WTC11 (cell line): ENCODE results near the gene CIB2. TPM values are rescaled to one million over a fixed set of nuclear protein-coding genes. Genes with fewer than 3 reads are reported as not detected.

ENCODE experiments used
- ATAC-seq: fragments of 200-7000 bp; cut with Tn5 transposase; 2 replicates; pipeline ENCODE4 v1.10.0; 2021; ENCODE audit warnings: mild to moderate bottlenecking, moderate library complexity
- CTCF ChIA-PET: fragments of 300-600 bp; sonication (Branson Sonifier 250); formaldehyde crosslinking; loops from one replicate; lab custom pipeline; 2021; ENCODE audit warnings: antibody characterized with exemption; lab: Charles Lee
- POLR2A ChIA-PET: fragments of 350-600 bp; sonication (Branson Sonifier 250); formaldehyde crosslinking; loops from one replicate; lab custom pipeline; 2021; ENCODE audit warnings: antibody characterized with exemption; lab: Charles Lee
- DNase-seq: peaks from one replicate; pipeline ENCODE4 v3.0.0; 2021; ENCODE audit warnings: low spot score
- H3K27ac Mint-ChIP-seq: 2 replicates; pipeline ENCODE4 v1.8.0; 2021; ENCODE audit warnings: mixed read lengths
- H3K27me3 Mint-ChIP-seq: 2 replicates; pipeline ENCODE4 v1.8.0; 2021; ENCODE audit warnings: low read depth, mild to moderate bottlenecking, moderate library complexity, mixed read lengths
- H3K36me3 Mint-ChIP-seq: 2 replicates; pipeline ENCODE4 v1.8.0; 2021; ENCODE audit warnings: mixed read lengths
- H3K4me1 Mint-ChIP-seq: 2 replicates; pipeline ENCODE4 v1.8.0; 2022; ENCODE audit warnings: mixed read lengths
- H3K4me3 Mint-ChIP-seq: 2 replicates; pipeline ENCODE4 v1.8.0; 2021; ENCODE audit warnings: mild to moderate bottlenecking, moderate library complexity, mixed read lengths
- H3K9me3 Mint-ChIP-seq: 2 replicates; pipeline ENCODE4 v1.8.0; 2021; ENCODE audit warnings: mixed read lengths
- EMX1 ChIP-seq: fragments of 250-450 bp; sonication (Bioruptor Pico); IDR thresholded peaks from 2 replicates; pipeline ENCODE4 v1.8.0; 2021; ENCODE audit warnings: mild to moderate bottlenecking
- ETV6 ChIP-seq: sonication (generic); formaldehyde crosslinking; IDR thresholded peaks from 2 replicates; pipeline ENCODE4 v1.8.1; 2022; ENCODE audit warnings: mild to moderate bottlenecking, missing genetic modification reagents
- NR3C1 ChIP-seq: sonication (generic); formaldehyde crosslinking; conservative IDR thresholded peaks from 2 replicates; pipeline ENCODE4 v1.8.1; 2023; ENCODE audit warnings: low read depth, mild to moderate bottlenecking, missing genetic modification reagents
- OVOL2 ChIP-seq: fragments of 250-450 bp; sonication (Bioruptor Pico); IDR thresholded peaks from 2 replicates; pipeline ENCODE4 v1.9.0; 2021; ENCODE audit warnings: mild to moderate bottlenecking, borderline replicate concordance
- RORB ChIP-seq: fragments of 250-450 bp; sonication (Bioruptor Pico); IDR thresholded peaks from 2 replicates; pipeline ENCODE4 v1.9.0; 2021; ENCODE audit warnings: mild to moderate bottlenecking
- SMAD3 ChIP-seq: sonication (generic); formaldehyde crosslinking; IDR thresholded peaks from 2 replicates; pipeline ENCODE4 v1.8.0; 2022; ENCODE audit warnings: missing genetic modification reagents, mild to moderate bottlenecking, borderline replicate concordance
- SMAD4 ChIP-seq: sonication (generic); formaldehyde crosslinking; IDR thresholded peaks from 2 replicates; pipeline ENCODE4 v1.8.0; 2022; ENCODE audit warnings: mild to moderate bottlenecking, missing genetic modification reagents
- SOX15 ChIP-seq: fragments of 250-450 bp; sonication (Bioruptor Pico); IDR thresholded peaks from 2 replicates; pipeline ENCODE4 v1.9.0; 2021; ENCODE audit warnings: mild to moderate bottlenecking
- SP1 ChIP-seq: sonication (generic); formaldehyde crosslinking; conservative IDR thresholded peaks from 2 replicates; pipeline ENCODE4 v1.8.1; 2022; ENCODE audit warnings: missing genetic modification reagents
- TEAD4 ChIP-seq: sonication (generic); formaldehyde crosslinking; IDR thresholded peaks from 2 replicates; pipeline ENCODE4 v1.8.0; 2022; ENCODE audit warnings: mild to moderate bottlenecking, missing genetic modification reagents
- ZNF138 ChIP-seq: sonication (generic); formaldehyde crosslinking; conservative IDR thresholded peaks from 2 replicates; pipeline ENCODE4 v1.8.1; 2022; ENCODE audit warnings: mild to moderate bottlenecking, moderate library complexity, missing genetic modification reagents
- ZNF317 ChIP-seq: sonication (generic); formaldehyde crosslinking; IDR thresholded peaks from 2 replicates; pipeline ENCODE4 v1.8.1; 2023; ENCODE audit warnings: low read depth, mild to moderate bottlenecking, moderate library complexity, missing genetic modification reagents, borderline replicate concordance
- ZNF423 ChIP-seq: fragments of 250-450 bp; sonication (Bioruptor Pico); IDR thresholded peaks from 2 replicates; pipeline ENCODE4 v2.1.2; 2022; ENCODE audit warnings: mild to moderate bottlenecking, moderate library complexity
- ZNF671 ChIP-seq: fragments of 250-450 bp; sonication (Bioruptor Pico); IDR thresholded peaks from 2 replicates; pipeline ENCODE4 v1.8.0; 2021; ENCODE audit warnings: mild to moderate bottlenecking
- total RNA-seq: library from RNA; stranded (reverse); gene quantifications from 3 replicates; pipeline ENCODE4 v1.2.3, GENCODE V29; 2021
- TF ChIP-seq, protein P1 (sequence below): fragments of 250-450 bp; sonication (Bioruptor Pico); IDR thresholded peaks from 2 replicates; pipeline ENCODE4 v1.9.0; 2021; ENCODE audit warnings: moderate library complexity, mild to moderate bottlenecking, inconsistent platforms, borderline replicate concordance
- TF ChIP-seq, protein P2 (sequence below): sonication (generic); formaldehyde crosslinking; conservative IDR thresholded peaks from 2 replicates; pipeline ENCODE4 v1.8.1; 2022; ENCODE audit warnings: mild to moderate bottlenecking, missing genetic modification reagents
- TF ChIP-seq, protein P3 (sequence below): sonication (generic); formaldehyde crosslinking; IDR thresholded peaks from 2 replicates; pipeline ENCODE4 v1.8.0; 2023; ENCODE audit warnings: missing genetic modification reagents
- TF ChIP-seq, protein P4 (sequence below): sonication (generic); formaldehyde crosslinking; IDR thresholded peaks from 2 replicates; pipeline ENCODE4 v1.8.0; 2022; ENCODE audit warnings: mild to moderate bottlenecking, missing genetic modification reagents
- TF ChIP-seq, protein P5 (sequence below): sonication (generic); formaldehyde crosslinking; IDR thresholded peaks from 2 replicates; pipeline ENCODE4 v1.8.0; 2023; ENCODE audit warnings: mild to moderate bottlenecking, missing genetic modification reagents
- TF ChIP-seq, protein P6 (sequence below): sonication (generic); formaldehyde crosslinking; IDR thresholded peaks from 2 replicates; pipeline ENCODE4 v1.8.0; 2022; ENCODE audit warnings: missing genetic modification reagents
- TF ChIP-seq, protein P7 (sequence below): sonication (generic); formaldehyde crosslinking; IDR thresholded peaks from 2 replicates; pipeline ENCODE4 v1.8.1; 2022; ENCODE audit warnings: mild to moderate bottlenecking, missing genetic modification reagents, moderate library complexity, borderline replicate concordance

Gene CIB2
- total RNA-seq, 1 experiment from 2014 or later: 45.2 TPM

DNA sequence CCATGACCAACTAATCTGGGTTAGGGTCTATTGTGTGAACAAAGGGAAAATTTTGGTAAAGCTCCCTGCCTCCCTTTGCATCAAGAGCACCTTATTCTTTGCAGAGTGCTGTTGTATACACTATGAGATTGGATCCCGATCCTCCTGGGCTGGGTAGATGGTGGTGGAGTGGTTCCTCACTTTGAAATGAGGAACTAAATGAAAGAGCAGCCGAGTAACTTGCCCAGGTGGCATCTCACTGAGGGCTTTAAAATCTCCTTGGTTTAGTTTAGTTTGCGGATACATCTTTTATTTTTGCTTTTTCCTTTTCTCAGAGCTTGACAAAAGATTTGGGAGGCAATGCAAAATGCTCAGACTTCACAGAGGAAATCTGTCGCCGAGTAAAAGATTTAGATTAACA is 37.4 kb upstream of the CIB2 start:
- Mint-ChIP-seq H3K27ac (no peak overlapping the region), H3K4me3 (no peak overlapping the region), H3K27me3 (no peaks in the 10 kb centered on the region), H3K36me3 (peaks cover 51% of the 10 kb centered on the region), H3K9me3 (no peaks in the 10 kb centered on the region), H3K4me1 (no peaks in the 10 kb centered on the region)
- ATAC-seq (no peak), DNase-seq (no peak)
- TF ChIP-seq SMAD3 (CRISPR knock-in tag) (no peak), NR3C1 (CRISPR knock-in tag) (no peak), SMAD4 (CRISPR knock-in tag) (no peak), ZNF317 (no peak), SOX15 (CRISPR knock-in tag) (no peak)
- TF ChIP-seq, protein P1, sequence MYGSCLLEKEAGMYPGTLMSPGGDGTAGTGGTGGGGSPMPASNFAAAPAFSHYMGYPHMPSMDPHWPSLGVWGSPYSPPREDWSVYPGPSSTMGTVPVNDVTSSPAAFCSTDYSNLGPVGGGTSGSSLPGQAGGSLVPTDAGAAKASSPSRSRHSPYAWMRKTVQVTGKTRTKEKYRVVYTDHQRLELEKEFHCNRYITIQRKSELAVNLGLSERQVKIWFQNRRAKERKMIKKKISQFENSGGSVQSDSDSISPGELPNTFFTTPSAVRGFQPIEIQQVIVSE (CRISPR knock-in tag): no peak
- TF ChIP-seq, protein P2, sequence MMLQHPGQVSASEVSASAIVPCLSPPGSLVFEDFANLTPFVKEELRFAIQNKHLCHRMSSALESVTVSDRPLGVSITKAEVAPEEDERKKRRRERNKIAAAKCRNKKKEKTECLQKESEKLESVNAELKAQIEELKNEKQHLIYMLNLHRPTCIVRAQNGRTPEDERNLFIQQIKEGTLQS (CRISPR knock-in tag): no peak
- TF ChIP-seq, protein P3, sequence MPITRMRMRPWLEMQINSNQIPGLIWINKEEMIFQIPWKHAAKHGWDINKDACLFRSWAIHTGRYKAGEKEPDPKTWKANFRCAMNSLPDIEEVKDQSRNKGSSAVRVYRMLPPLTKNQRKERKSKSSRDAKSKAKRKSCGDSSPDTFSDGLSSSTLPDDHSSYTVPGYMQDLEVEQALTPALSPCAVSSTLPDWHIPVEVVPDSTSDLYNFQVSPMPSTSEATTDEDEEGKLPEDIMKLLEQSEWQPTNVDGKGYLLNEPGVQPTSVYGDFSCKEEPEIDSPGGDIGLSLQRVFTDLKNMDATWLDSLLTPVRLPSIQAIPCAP: no peak
- TF ChIP-seq, protein P4, sequence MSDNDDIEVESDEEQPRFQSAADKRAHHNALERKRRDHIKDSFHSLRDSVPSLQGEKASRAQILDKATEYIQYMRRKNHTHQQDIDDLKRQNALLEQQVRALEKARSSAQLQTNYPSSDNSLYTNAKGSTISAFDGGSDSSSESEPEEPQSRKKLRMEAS (CRISPR knock-in tag): no peak
- TF ChIP-seq, protein P5, sequence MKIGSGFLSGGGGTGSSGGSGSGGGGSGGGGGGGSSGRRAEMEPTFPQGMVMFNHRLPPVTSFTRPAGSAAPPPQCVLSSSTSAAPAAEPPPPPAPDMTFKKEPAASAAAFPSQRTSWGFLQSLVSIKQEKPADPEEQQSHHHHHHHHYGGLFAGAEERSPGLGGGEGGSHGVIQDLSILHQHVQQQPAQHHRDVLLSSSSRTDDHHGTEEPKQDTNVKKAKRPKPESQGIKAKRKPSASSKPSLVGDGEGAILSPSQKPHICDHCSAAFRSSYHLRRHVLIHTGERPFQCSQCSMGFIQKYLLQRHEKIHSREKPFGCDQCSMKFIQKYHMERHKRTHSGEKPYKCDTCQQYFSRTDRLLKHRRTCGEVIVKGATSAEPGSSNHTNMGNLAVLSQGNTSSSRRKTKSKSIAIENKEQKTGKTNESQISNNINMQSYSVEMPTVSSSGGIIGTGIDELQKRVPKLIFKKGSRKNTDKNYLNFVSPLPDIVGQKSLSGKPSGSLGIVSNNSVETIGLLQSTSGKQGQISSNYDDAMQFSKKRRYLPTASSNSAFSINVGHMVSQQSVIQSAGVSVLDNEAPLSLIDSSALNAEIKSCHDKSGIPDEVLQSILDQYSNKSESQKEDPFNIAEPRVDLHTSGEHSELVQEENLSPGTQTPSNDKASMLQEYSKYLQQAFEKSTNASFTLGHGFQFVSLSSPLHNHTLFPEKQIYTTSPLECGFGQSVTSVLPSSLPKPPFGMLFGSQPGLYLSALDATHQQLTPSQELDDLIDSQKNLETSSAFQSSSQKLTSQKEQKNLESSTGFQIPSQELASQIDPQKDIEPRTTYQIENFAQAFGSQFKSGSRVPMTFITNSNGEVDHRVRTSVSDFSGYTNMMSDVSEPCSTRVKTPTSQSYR (CRISPR knock-in tag): no peak
- ChIA-PET CTCF (no interaction called here), POLR2A (no interaction called here)

DNA sequence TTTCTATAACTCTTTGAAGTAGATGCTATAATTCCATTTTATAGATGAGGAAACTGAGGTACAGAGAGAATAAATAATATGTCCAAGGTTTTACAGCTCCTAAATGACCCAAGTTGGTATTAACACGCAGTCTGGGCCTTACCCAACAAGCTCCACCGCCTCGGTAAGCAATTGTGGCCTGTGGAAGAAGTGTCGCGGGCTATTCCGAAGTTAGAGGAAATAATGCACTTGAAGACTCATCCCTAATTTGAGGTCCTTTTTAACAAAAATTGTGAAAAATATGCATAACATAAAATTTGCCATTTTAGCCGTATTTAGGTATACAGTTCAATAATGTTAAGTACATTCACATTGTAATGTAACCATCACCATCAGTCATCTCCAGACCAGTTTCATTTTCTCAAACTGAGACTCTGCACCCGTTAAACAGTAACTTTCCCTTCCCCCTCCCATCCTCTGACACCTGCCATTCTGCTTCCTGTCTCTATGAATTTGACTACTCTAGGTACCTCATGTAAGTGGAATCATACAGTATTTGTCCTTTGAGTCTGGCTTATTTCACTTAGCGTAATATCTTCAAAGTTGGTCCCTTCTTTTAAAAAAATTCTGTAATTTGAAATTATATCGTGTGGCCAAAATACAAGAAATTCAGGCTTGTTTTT is 36.1 kb upstream of the CIB2 start:
- H3K36me3 Mint-ChIP-seq: peaks cover 50% of the 10 kb centered on the region
- H3K27me3 Mint-ChIP-seq: no peaks in the 10 kb centered on the region
- H3K27ac Mint-ChIP-seq: no peak overlapping the region
- no peaks in the 10 kb centered on the region for H3K9me3 Mint-ChIP-seq
- ChIA-PET CTCF (no interaction called here), POLR2A (no interaction called here)
- H3K4me3 Mint-ChIP-seq: no peak overlapping the region
- DNase-seq (no peak), ATAC-seq (no peak)
- H3K4me1 Mint-ChIP-seq: no peaks in the 10 kb centered on the region
- TF ChIP-seq ETV6: no peak
- no peak for TF ChIP-seq OVOL2
- TF ChIP-seq ZNF138: no peak
- TF ChIP-seq, protein P4 (CRISPR knock-in tag): no peak
- TF ChIP-seq TEAD4 (CRISPR knock-in tag): no peak
- TF ChIP-seq ZNF671 (CRISPR knock-in tag): no peak
- TF ChIP-seq RORB (CRISPR knock-in tag): no peak
- TF ChIP-seq SOX15 (CRISPR knock-in tag): no peak
- TF ChIP-seq, protein P6, sequence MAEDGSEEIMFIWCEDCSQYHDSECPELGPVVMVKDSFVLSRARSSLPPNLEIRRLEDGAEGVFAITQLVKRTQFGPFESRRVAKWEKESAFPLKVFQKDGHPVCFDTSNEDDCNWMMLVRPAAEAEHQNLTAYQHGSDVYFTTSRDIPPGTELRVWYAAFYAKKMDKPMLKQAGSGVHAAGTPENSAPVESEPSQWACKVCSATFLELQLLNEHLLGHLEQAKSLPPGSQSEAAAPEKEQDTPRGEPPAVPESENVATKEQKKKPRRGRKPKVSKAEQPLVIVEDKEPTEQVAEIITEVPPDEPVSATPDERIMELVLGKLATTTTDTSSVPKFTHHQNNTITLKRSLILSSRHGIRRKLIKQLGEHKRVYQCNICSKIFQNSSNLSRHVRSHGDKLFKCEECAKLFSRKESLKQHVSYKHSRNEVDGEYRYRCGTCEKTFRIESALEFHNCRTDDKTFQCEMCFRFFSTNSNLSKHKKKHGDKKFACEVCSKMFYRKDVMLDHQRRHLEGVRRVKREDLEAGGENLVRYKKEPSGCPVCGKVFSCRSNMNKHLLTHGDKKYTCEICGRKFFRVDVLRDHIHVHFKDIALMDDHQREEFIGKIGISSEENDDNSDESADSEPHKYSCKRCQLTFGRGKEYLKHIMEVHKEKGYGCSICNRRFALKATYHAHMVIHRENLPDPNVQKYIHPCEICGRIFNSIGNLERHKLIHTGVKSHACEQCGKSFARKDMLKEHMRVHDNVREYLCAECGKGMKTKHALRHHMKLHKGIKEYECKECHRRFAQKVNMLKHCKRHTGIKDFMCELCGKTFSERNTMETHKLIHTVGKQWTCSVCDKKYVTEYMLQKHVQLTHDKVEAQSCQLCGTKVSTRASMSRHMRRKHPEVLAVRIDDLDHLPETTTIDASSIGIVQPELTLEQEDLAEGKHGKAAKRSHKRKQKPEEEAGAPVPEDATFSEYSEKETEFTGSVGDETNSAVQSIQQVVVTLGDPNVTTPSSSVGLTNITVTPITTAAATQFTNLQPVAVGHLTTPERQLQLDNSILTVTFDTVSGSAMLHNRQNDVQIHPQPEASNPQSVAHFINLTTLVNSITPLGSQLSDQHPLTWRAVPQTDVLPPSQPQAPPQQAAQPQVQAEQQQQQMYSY (CRISPR knock-in tag): no peak
- no peak for TF ChIP-seq EMX1 (CRISPR knock-in tag)
- no peak for TF ChIP-seq ZNF423
- TF ChIP-seq, protein P7, sequence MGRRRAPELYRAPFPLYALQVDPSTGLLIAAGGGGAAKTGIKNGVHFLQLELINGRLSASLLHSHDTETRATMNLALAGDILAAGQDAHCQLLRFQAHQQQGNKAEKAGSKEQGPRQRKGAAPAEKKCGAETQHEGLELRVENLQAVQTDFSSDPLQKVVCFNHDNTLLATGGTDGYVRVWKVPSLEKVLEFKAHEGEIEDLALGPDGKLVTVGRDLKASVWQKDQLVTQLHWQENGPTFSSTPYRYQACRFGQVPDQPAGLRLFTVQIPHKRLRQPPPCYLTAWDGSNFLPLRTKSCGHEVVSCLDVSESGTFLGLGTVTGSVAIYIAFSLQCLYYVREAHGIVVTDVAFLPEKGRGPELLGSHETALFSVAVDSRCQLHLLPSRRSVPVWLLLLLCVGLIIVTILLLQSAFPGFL (CRISPR knock-in tag): no peak
- TF ChIP-seq, protein P5 (CRISPR knock-in tag): no peak
- TF ChIP-seq, protein P3: no peak
- no peak for TF ChIP-seq SP1 (CRISPR knock-in tag)
